Activated T-helper 1 cell treated with anti-CD3 and anti-CD28 coated beads, Interleukin-2, amount 50 U/mL, for 16 hours (primary cell): ENCODE results near the gene ROBO1.
"Not testable (repeated sequence)": the region's sequence is repeated elsewhere in the genome, so short reads cannot be mapped to it uniquely, and the experiment has no call there.

Experiments used
- DNase-seq, 2 donors: peaks; one replicate each; pipeline ENCODE4 v3.0.0-alpha.2; 2020; ENCODE audit warnings: low read depth in 1 of 2, low spot score in 1 of 2

Gene ROBO1

DNA sequence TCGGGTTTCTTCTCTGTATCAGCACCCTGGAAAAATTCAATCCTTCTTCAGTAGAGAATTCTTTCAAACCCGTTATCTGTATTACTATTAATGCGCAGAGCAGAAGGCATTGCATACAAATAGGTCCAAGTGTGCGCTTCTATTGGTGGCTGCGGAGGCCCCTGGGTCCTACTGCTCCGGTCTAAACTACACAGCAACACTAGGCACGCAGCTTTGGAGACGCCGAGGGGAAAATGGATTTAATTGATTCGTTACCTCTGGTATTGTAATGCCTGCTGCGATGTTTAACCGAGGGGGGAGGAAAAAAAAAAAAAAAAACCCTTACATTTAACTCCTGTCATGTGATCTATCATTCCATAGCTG lies at the start of gene ROBO1:
Gene ROBO1, minus strand, starts transcription at position 94 of the 363 bp plus-strand sequence.
- DNase-seq: no peak

DNA sequence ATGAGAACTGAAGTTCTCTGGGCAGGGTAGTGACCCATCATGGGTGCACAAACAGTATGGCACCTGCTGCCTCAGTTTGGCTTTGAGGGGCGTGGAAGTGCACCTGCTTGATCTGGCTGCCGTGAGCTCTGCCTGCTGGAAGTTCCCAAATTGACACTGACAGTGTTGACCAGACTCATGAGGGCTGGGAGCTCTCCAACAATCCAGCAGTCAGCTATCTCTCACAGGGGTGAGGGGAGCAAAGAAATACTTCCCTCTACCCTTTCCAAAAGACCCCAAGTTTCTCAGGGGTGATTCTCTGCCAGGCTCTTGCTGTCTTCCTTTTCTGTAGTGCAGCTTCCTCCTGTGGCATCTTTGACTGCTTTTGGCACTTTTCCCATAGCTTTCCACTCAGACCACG lies 49.4 kb upstream of the ROBO1 start:
- no peak for DNase-seq

DNA sequence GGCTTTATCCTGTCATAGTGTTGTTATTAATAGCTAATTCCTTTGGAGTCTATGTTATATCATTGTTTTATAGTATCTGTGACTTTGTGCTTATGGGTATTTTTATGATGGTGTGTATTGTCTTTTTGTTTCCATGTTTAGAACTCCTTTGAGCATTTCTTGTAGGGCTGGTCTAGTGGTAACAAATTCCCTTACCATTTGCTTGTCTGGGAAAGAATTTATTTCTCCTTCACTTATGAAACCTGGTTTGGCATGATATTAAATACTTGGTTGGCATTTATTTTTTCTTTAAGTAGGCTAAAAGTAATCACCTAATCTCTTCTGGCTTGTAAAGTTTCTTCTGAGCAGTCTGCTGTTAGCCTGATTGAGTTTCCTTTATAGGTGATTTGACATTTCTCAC lies 47.7 kb upstream of the ROBO1 start:
- no peak for DNase-seq

DNA sequence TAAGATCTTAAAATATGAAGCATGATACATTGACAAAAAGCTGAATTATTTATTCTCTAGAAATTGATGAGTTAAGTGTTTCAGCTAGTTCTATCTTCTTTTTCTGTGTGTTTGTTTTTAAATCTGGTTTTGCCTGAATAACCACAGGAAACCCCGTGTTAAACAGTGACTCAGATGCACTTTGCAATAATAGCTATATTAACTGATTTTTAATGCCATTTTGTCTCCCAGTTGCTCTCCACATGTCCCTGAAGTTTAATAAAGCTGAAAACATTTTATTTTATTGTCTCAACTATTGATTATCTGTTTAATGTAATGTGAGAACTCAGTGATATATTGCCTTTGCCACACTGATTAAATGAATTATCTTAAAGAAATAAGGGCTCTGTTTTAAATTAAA lies 42.8 kb upstream of the ROBO1 start:
- DNase-seq: no peak

DNA sequence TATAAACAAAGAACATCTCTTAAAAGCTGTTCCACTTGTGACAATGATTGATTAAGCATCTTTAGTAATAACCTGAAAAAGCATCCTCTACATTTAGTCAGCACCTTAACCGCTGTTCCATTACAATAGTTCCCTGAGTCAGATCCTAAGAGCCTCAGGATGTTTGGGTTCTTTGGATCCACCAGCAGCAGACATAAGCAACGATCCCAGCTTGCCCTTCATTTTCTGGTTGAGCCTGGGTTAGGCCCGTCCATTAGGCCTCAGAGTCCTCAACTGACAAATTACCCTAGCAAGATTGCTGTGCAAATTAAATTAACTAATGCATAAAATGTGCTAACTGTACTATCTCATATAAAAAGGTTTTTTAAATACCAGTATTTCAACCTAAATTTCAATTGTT lies 42.3 kb upstream of the ROBO1 start:
- no peak for DNase-seq

DNA sequence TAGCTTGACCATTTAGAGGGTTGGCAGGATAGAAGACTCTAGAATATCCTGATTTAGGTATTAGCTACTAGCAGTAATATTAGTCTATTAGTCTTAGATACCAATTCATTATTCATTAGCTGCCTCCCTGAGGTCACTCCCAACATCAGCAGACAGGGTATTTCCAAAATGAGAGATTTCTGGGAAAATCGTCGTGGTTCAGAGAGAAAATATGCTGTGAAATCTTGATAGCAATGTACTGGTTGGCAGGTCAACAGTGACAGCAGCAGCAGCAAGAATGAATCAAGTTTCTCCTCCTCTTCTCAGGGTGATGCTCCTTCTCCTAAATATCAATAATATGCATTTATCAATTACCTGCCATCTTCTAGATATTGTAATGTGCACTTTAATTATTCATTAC lies 41.3 kb upstream of the ROBO1 start:
- no peak for DNase-seq

DNA sequence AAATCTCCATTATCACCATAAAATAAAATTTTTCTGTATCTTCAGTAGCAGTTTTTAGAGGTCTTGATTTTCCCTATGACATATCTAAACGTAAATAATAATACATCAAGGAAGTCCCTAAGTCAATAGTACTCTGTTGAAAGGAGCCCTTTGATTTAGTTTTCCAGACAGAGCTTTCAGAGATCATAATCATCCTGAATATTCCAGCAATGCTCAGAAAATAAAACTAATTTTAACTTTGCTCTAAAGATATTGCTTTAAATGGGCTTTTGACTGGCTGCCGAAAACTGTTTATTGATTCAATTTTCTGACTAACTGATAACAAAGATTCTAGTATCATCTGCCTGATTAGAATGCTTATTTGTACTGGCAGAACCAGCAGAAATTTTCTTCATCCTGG lies 40.7 kb upstream of the ROBO1 start:
- no peak for DNase-seq

DNA sequence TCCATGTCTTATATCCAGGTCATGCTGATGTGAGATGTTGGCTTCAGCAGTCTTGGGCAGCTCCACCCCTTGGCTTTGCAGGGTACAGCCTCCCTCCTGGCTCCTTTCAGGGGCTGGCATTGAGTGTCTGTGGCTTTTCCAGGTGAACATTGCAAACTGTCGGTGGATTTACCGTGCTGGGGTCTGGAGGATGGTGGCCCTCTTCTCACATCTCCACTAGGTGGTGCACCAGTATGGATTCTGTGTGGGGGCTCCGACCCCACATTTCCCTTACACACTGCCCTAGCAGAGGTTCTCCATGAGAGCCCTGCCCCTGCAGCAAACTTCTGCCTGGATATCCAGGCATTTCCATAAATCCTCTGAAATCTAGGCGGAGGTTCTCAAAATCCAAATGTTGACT lies 22.4 kb upstream of the ROBO1 start:
- not testable (repeated sequence) for DNase-seq

DNA sequence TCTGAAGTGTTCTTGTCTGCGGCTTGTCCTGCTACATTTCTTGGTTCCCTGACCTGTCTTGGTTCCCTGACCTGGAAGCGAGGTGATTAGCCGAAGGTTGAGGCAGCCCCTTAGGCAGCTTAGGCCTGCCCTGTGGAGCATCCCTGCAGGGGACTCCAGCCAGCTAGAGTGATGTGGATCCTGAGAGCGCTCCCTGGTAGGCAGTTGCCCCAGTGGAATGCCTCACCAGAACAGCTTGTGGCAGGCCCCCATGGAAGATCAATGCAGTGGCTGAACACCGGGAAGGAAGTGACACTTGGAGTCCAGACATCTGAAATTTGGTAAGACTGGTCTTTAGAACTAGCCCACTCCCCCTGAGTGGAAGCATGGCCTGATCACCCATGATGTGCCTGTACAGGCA lies 5.5 kb upstream of the ROBO1 start:
- DNase-seq: no peak

DNA sequence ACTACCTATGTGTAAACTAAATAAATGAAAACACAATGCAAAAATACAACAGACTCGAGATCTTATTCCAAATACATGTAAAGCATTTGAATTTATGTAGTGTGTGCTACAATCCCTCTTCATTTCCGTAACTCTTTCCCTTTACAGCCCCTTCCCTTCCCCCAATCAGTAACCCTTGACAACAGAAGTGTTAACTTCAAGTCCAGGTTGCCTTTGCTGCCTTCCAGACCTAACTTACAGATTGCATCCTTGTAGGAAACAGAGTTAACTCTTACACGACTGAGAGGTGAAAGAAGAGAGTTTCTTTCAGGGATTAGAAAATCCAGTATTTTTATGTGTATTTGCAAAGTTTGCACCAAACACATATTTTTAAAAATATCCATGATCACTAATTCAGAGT lies 1.4 kb upstream of the ROBO1 start:
- no peak for DNase-seq

DNA sequence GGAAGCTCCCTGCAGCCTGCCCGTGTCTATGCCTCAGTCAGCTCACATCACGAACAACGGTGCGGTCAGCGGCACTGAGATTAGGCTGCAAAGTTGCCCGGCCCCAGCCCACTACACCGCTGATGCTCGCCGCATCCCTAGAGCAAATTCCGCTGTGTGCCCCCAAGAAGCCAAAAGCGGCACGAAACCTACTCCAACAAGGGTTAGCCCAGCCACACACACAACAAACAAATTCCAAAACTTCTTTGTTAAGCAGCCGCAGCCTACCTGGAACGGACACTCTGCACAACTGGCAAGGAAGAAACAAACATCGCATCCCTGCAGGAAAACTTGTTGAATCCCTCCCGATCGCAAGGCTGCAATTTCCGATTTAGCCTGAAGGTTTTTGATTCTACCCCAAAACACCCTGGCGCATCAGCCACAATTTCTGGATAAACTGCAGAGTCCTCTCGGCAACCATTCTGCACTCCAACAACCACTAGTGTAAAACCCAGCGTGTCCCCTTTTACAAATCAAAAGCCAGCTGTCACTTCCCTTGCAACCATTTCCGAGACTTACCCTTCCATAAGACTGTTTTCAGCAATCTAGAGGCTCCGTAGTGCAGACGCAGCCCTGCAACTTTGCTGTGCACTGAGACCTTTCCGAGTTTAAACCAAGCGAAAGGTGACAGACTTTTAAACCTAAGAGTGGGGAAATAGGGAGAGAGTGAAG lies 449 bp downstream of the ROBO1 start:
- no peak for DNase-seq

DNA sequence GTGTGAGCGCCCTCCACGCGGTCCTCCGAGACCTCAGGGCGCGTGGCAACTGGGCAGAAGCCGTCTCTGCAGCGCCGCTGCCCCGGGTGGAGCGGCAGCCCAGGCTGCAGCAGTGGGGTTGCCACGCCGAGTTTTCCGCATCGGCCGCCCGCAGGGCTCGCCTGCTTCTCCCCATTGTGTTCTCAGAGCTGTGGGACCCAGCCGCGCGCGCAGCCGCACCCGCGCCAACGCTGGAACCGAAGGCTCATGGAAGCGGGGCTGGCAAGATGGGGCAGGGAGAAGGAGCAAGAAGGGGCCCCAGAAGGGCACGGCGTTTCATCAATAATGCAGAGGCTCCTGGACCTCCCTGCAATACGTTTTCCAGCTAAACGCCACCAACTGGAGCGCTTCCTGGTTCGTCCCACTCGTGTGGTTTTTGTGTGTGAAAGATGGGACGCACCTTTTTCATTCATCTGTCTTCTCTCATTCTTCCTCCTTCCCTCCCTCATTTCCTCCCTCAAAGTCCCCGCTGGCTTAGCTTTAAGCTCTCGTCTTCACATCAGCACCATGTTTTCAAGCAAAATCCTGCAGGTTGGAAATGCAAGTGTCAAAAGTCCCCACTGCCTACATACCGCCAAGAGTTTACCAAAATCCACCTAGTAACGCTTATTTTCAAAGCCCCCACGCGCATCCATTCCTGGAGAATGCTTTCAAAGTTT lies 1.2 kb downstream of the ROBO1 start:
- DNase-seq: no peak

DNA sequence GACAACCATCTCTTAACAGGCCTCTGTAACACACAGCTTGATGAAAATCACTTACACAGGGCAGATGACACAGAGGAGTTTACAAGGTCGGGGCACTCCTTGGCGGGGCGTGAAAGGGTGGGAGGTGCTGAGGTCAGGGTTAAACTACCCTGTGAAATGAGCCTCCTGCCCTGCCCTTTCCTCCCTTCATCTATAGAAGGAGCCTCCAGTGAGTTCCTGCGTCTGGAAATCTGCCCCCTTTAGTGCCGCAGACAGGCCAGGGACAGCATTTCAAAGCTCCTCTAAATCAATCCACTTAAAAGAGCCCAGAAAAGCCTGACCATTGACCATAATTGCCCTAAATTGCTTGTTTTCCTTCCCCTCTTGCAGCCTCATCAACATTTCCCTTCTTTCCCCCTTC lies 1.9 kb downstream of the ROBO1 start:
- DNase-seq: no peak

DNA sequence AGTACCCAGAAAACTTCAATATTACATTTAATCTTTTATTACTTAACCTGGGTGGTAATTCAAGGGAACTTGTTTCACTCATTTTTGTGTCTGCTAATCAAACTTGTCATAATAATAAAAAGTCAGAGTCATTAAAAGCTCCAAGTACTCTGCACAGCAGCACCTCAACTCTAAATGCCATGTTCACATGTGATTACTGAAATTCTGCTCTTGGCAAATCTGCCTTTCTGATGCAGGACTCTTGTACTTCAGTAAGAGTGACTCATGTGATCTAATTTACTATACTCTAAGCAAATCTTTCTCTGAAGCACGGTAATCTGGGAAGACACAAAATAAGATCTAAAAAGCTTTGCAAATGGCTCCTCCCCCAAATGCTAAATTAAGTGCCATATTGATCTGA lies 6.4 kb downstream of the ROBO1 start:
- no peak for DNase-seq

DNA sequence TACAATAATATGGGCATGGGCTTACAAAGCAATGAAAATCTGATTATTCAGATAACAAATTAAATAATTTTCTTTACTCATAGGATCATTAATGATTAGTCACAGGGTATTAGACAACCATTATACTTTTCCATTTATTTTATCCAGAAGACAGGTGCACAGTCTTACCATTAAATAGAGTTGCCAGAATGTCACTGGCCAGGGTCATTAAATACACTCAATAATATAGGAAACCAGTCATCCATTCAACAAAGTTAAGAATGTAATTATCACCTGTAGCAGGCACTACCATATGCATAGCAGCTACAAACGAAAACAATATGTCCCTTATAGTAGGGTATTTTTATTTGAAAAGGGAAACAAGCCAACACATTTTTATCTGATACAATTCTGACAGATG lies 16.1 kb downstream of the ROBO1 start:
- DNase-seq: no peak

DNA sequence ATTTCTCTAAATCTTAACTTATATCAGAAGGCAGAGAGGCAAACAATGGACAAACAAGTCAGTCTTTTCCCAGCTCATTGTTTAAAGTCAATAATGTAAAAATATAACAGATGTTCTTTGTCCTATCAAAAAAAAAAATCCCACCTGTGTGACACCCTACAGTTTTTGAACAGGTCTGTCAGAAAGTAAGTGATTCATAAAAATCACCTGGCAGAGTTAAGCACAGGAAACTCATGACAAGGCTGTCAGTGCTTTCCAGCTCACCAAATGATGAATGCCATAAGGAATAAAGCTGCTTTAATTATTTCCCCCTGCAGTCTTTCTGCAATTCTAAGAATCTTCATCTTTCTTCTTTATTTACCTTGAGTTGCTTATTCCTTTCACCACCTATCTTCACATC lies 30.3 kb downstream of the ROBO1 start:
- DNase-seq: no peak

DNA sequence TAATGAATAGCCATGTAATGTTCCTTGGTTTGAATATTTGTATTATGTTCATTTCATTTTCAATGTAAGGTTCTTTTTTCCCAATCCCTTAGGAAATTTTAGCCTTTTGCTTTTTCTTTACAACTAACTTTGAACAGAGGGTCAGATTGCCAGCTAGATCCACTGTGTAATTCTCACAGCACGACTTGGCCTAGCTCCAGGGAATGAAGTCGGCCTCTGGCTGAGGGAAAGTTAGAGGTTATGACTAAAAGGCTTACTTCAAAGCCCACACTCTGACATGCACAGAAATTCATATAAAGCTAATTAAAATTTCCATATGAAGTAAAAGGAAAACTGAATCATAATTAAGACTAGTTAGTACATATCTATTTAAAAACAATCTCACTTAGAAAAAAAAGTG lies 38.7 kb downstream of the ROBO1 start:
- DNase-seq: no peak

DNA sequence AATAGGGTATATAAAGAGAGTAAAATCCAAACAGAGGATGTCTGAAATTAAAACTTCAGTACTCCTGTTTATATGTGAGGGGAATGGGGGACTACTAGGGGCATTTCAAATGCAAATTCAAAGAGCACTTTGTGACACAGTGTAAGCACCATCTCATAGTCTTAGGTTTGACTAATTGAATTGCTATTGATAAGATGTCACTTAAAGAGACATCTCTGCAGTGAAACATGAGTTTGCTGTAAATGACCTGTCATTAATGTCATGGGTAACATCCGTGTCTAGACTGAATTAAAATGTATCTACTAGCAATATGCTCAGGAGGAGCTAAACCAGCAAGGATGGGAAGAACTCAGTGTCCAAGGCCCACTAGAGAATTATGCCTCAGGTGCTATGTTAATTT lies 41.0 kb downstream of the ROBO1 start:
- DNase-seq: no peak

DNA sequence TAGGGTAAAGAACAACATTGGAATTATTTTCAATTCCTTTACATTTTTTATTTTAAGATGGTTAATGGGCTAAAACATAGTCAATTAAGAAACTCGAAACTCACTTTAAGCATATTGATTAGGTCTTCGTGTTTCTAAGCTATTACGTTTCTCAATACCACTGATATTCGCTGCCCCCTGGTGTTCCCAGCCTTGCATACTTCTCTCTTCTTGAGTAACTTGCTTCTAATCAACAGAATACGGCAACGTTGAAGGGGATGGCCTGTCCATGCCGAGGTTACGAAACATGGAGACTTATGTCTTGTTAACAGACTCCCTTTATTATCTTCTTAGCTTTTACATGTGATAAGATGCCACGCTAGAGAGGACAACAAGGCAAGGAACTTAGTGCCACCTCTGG lies 43.6 kb downstream of the ROBO1 start:
- no peak for DNase-seq

DNA sequence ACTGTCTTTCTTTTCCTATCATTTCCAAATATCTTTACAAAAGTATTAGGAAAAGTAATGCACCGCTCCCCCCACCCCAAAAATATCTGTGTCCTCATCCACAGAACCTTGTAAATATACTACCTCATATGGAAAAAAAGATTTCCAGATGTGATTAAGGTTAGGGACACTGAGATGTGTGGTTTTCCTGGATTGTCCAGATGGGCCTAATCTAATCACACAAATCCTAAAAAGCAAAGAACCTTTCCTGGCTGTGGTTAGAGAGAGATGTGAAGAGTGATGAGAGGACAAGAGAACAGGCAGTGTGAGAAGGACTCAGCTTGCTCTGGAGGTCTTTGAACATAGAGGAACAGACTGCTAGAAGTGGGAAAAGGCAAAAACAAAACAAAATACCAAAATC lies 77.7 kb downstream of the ROBO1 start:
- DNase-seq: no peak

DNA sequence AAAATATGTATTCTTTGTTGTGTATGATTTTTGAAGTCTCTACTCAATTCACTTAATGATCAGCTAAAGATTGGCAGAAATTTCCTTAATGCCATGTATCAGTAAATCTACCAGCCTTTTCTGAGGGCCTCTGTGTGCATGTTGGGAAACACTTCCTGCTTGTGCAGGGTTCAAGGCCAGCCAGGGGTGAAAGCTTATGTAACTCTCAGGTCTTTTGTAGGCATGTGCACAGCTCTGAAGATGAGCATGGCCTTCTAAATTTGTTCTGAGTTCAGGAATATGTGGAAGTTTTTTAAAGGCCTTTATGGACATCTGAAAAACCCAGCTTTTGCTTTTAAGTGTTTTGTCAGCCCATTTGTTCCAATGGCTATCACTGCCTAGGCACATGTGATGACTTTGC lies 82.7 kb downstream of the ROBO1 start:
- no peak for DNase-seq

DNA sequence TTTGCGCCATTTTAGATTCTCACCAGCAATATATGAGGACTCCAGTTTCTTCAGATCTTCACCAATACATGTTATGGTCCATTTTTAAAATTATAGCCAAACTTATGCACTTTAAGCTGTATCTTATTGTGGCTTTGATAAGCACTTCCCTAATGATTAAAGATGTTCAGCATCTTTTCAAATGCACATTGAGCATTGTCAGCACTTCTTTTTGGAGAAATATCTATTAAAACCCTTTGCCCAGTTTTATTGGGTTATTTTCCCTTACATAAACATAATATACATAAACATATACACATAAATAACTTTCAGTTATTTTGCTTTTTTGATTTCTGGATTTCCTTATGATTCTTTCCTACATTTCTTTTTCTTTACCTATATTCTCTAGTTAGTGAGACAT lies 83.8 kb downstream of the ROBO1 start:
- DNase-seq: no peak

DNA sequence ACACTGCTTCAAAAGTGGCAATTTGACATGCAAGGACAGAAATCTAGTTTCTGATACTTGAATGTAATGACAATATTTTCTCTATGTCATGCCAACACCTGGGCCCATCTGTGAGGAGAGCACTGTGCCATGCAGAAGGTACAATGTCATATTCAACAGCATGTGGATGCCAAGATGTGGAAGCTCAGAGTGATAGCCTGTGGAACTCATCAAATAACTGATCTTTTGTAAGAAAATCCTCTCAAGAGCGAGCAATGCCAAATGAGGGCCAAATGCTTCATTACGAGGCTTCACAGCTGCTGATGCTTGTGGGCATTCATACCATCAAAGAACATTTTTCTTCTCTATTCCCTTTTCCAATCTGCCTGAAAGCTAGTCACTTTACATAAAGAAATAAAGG lies 95.1 kb downstream of the ROBO1 start:
- DNase-seq: no peak
